Measurements from ENCODE around the gene RAB3IL1.

Gene RAB3IL1

GRCh38 chr11:61850687-61851086, 66.7 kb downstream of the RAB3IL1 start:
- H3K36me3 Mint-ChIP-seq = peaks cover 61% of the 10 kb centered on the region
- CTCF ChIA-PET = no interaction called here
- DNase-seq = no peak
- H3K4me3 Mint-ChIP-seq = no peak overlapping the region
- H3K4me1 Mint-ChIP-seq = peaks cover 2% of the 10 kb centered on the region
- no peaks in the 10 kb centered on the region for H3K9me3 Mint-ChIP-seq
- H3K27me3 Mint-ChIP-seq = no peaks in the 10 kb centered on the region
- no peak overlapping the region for H3K27ac Mint-ChIP-seq

- Mint-ChIP-seq H3K4me3 (no peak overlapping the region), H3K27ac (no peak overlapping the region), H3K4me1 (peaks cover 2% of the 10 kb centered on the region), H3K36me3 (peaks cover 68% of the 10 kb centered on the region), H3K9me3 (no peaks in the 10 kb centered on the region), H3K27me3 (no peaks in the 10 kb centered on the region)
- CTCF ChIA-PET = interaction anchor here (1.4 kb wide), 1 partner anchor 22 kb away, joined by 4 read pairs; no protein-coding TSS in a partner anchor
- DNase-seq = no peak
These were observed 68.7 kb downstream of the RAB3IL1 start for GRCh38 chr11:61848631-61849030.

- DNase-seq = no peak
- Mint-ChIP-seq H3K9me3 (no peaks in the 10 kb centered on the region), H3K4me1 (peaks cover 2% of the 10 kb centered on the region), H3K4me3 (no peak overlapping the region), H3K27ac (no peak overlapping the region), H3K27me3 (no peaks in the 10 kb centered on the region), H3K36me3 (peaks cover 70% of the 10 kb centered on the region)
- CTCF ChIA-PET = interaction anchor here (1.1 to 1.4 kb wide), 2 partner anchors 23 to 49 kb away, joined by 3 to 4 read pairs; no protein-coding TSS in a partner anchor
These were observed 69.3 kb downstream of the RAB3IL1 start for GRCh38 chr11:61847914-61848581.

Measured in activated naive CD4-positive, alpha-beta T cell treated with anti-CD3 and anti-CD28 coated beads, Interleukin-2, amount 10 ng/mL, durations not matched to agents 7 days and 5 days (primary cell).